IPS-NIHi7 (cell line): ENCODE measurements around the gene OR2V2.

Experiments used
- DNase-seq: peaks from one replicate; pipeline ENCODE4 v3.0.0; 2012; ENCODE audit warnings: mixed read lengths; ENCODE audit errors: extremely low spot score

Gene OR2V2

DNA sequence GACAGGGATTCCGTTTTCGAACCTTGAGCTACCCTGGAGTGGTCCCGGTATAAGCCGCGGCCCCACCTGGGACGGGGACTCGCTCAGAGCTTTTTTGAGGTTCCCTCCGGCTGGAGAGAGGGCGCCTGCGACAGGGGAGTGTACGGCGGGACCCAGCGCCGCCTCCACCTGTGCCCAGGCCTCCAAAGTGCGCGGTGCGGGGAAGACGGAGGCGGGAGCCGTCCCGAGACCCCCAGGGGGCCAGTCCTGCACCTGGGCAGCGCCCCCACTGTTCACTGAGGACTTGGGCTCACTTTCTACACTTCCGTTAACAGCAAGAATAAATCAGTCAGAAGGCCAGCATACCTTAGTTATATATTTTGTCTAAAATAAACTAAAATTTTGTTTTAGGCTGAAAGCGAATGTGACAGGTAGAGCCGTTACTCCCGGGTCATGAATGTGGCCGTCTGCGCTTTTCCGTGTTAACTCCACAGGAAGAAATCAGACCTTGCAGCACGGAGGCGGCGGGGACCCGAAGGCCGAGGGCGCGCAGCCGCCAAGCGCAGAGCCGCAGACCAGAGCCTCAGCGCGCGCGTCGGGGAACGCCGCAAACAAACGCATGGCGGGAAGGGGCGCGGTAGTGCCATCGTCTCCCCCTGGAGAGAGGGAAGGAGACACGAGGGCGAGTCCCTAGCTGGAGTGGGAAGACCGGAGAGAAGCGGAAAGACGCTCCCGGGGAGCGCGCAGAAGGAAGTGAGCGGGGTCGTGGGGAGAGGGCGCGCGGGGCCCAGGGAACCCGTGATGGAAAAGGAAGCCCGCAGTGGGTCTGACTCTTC, 43.5 kb downstream of the OR2V2 start:
- DNase-seq: no peak

DNA sequence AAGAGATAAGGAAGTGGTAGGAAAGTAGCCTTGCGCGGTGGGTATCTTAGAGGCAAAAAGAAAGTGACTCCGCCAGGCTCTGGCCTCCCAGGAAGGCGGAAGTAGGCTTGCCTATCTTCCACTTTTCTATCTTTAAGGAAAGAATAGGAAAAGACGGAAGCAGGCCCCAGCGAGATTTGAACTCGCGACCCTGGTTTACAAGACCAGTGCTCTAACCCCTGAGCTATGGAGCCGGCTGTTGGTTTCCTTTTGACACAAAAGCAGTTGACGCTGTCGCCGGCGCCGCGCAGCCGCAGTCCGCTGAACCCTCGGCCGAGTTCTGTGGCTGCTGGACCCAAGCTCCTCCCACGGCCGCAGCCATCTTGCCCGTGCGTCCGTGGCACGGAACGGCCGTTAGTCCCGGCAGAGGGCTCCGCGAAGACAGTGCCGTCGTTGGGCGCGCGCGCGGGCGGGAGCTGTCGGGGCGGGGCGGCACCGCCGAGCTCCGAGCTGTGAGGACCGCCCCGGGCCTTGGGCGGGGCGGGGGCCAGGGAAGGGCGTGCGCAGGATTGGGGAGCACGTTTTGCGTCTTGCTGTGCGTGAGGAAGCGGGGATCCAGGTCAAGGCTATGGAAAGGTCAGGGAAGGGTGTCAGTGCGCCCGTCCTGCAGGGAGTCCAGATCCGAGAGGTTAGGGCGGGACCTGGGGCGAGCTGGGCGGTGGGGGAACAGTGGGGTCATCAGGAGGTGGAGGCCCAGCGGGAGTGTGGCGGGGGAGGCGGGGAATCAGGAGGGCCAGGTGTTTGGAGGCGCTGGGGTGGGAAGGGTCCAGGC, 44.3 kb downstream of the OR2V2 start:
- peak; percentile 78 for DNase-seq

DNA sequence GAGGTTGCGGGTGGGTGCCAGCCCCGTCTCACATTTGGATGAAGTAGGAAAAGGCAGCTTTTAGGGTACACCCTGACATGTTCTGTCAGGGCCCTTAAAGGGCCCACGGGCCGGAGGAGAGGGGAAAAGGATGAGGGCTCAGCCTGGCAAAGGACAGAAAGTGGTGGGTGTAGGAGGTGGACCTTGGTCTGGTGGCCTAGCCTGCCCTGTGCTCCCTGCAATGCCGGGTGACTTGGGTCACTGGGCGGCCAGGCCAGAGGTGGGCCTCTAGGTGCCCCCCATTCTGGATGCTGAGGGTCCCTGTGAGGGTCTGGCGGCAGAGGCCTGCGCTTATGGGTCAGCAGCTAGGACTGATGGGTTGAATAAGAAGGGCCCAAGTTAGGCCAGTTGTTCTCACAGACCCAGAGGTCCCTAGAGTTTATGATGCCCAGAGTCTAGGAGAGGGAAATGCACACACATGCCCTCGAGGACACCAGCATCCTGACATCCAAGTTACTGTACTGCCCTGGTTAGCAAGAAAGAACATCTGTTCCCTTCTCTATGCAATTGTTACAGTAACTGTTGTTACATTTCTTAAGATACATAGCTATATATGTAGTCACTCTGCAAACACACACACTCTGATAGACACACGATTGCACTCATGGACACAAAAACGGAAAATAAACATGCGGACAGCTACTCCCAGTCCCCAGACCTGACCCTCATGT, 45.1 kb downstream of the OR2V2 start:
- DNase-seq: no peak

DNA sequence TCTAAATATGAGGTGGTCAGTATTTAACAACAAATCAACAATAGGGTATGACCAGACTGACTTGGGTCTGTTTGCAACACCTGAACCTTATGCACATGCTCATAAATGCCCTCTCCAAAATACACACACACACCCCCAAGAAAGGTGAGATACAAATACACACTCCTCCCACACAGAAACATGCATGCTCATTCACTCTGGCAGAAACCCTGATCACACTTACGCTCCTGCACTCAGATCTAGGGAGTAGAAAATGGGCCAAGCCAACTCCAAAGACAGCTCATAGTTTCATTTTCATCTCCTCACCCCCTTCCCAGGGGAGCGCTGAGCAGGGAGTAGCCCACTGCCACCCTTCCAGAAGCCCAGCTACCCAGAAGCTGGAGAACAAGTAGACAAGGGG, 46.3 kb downstream of the OR2V2 start:
- no peak for DNase-seq

DNA sequence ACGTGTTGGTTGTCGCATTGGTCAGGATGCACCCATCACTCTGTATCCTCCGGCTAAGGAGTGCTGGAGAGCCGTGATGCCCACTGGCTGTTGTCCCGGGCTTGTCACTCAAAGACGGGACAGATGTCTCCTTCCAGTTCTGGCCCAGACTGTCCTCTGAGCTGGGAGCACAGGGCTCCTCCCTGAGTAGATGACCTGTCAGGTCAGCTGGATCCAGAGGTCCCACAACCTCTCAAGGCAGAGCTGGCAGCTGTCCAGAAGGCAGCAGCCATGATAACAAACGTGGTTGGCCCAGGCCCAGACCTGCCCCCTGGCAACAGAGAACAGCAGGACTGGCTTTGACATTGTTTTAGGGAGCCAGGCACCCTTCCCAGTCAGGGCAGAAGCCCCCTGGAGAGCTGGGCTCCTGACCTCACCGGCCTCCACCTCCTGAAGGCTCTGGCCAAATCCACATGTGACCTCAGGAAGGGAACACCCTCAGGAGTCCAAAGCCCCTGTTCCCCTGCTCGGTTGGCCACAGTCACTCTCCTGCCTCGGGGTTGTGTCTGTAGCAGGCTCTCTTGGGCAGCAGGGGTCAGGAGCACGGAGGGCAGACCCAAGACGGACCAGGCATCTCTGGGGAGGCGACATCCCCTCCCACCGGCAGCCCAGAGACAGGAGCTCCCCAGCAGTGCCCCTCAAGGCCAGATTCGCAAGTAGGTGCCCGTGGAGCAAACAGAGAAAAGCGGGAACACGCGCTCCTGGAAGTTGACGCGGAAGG, 47.3 kb downstream of the OR2V2 start:
- no peak for DNase-seq

DNA sequence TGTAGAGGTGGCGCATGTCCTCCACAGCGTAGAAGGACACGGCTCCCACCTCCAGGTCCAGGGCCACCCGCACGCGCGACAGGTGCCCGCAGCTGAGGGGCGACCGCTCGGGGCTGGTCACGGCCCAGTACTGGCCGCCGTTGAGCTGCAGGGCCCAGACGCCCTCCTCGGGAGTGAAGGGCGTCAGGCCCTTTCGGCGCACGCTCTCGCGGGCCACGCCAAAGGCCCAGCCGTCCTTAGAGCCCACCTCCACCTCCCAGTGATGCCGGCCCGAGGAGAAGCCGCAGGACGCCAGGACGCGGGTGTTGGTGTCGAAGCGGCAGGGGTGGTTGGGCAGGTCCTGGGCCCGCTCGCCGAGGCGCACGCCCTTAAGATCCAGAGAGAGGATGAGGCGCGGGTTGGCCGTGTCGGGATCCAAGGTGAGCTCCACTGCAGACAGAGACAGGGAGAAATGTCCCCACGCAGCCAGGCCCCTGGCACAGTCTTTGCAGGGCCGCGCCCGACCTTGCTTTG, 47.9 kb downstream of the OR2V2 start:
- no peak for DNase-seq

DNA sequence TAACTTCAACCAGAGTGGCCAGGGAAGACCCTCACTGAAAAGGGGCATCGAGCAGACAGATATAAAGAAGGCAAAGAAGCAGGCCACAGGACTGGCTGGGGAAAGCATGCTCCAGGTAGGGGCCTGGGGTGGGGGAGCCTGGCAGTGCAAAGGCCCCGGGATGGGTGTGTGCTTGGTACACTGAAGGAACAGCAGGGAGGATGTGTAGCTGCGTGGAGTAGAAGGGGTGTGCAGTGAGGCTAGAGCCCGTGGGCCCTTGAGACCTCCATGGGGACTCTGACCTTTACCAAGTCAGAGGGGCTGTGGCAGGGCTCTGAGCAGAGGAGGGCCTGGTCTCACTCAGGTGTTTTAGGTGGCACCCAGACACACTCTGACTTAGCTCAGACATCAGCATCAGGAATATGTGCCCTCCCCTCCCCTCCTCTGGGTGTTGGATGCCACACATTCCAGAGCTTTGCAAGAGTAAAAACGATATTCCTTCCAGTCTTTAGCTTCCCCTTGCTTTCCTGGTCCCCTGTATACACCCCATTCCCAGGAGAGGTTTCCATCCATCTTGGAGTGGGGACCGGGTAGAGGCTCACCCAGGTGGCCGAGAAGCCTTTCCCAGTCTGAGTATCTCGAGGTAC, 50.1 kb downstream of the OR2V2 start:
- DNase-seq: no peak

DNA sequence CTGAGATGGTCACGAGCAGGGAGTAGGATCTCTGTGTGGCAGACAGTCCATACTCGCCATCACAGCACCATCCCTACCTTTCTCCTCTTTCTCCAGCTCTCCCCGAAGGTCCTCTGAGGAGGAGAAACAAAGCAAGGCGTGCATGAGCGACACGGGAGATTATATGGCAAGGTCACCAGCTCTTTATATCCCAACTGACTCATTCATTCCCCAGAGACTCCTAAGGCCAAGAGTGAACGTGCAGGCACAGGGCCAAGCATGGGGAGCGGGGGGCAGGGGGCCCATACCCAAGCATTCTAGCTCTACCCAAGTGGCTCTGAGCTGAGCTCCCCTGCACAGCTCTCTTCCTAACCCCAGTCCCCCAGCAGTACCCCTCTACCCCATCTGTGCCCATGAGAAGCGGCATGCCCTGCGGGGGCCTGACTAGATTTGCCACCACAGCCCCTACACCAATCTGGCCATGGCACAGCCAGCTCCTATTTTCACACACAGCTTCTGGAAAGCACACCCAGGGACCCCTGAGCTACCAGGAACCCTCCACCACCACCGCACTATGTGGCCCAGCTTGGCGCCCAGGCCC, 50.8 kb downstream of the OR2V2 start:
- no peak for DNase-seq

DNA sequence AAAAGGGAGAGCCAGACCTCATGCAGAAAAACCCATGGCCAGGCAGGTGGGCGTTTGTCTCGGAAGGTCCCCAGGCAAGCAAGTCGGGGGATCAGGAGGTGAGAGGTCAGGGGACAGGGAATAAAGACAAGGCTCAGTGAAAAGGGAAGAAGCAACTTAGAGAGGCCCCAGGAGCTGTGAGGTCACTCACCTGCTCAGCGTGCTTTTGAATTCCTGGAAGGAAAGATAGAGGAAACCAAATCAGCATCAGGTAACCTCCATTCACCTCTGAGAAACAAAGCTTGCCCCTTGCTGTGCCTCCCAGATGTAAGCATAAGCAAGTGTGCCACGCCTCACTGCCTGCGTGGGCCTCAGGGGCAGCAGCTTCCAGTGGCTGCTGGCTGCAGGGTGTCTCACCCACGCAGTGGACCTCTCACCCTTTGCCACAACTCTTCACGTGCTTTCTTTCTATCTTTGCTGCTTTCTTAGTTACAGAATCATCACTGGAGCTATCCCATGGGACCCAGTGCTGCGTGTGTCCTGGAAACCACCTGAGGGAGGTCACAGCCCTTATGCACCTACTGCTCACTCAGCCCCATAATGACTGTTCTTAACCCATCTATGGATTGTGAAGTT, 51.6 kb downstream of the OR2V2 start:
- no peak for DNase-seq

DNA sequence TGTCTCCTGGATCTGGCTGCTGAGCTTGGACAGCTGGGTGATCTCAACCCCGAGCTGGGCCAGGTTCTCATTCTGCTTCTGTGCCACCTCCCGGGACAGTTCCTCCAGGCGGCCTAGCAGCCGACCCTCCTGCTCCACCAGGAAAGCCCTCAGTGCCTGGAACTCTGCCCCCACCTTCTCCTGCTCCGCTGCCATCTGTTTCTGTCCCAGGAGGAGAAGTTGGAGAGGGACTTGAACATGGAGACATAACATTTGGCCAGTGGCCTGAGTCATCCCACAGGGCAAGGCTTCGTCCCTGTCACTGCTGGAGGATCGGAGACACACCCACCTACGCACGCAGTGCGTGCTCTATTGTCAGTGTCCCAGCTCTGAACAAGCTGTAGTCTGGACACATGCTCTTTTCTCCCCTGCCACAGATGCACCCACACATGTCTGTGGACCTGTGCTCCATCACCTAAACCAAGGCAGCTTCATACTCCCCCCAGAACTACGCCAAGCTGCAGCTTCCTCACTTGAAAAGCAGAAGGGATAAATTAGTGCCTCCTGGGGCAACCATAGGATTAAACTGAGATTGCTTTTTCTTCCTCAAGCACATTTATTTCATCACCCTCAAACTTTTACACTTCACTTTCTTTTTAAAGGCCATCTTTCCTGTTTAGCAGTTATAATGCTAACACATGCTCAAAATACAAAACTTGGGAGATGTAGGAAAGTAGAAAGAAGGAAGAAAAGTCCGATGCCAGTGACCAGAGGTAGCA, 52.7 kb downstream of the OR2V2 start:
- no peak for DNase-seq

DNA sequence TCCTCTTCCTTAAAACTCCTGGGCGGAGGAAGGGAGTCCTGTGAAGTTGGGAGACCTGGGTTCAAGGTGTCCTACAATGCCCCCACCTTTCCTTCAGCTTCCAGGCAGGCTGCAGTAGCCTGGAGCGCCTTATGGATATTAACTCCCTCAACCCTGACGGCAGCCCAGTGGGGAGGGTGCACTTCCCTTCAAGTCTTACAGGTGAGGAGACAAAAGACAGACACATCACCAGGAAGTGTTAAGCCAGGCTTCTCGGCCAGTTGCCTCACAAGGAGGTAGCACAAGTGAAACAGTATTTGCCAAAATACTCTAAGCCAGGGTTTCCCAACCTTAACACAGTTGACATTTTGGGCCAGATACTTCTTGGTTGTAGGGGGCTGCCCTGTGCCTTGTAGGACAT, 53.4 kb downstream of the OR2V2 start:
- DNase-seq: no peak

DNA sequence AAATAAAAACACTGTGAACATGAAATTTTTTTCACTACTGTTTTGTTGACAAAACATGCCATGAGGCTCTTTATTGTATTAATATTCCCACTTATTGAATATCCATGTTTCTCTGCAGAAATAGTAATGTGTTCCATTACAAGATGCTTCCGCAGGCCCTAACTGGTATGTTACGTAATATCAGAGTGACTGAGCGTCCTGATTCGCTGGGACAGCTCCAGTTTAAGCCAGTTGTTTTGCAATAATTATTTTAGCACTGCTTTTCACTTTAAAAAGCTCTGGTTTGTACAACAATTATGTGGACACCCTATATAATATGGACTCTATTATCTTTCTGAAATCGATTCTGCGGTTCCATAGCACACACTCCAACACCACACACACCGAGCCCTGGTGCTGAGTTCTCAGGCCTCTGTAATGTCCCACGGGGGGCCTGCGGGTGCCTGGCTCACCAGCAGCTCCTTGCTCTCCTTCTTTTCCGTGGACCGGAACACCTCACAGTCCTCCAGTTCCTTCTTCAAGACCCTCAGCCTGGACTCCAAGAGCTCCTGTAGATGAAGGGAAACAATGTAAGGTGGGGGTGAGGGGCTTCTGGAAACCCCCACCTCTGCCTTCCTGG, 55.8 kb downstream of the OR2V2 start:
- DNase-seq: no peak

DNA sequence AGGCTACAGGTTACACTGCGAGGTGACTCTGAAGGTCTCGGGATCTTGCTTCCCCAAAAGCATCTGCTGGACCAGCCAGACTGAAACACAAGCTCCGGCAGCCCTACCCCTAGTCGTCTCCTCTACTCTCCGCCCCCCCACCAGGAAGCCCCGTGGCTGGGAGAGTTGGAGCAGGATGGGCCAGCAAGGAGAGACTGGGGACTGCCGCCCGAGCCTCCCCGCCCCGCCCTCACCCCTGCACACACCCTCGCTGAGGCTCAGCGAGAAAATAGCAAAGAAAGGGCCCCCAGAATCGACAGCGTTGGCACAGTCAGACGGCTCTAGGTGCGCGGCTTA, 56.4 kb downstream of the OR2V2 start:
- no peak for DNase-seq

DNA sequence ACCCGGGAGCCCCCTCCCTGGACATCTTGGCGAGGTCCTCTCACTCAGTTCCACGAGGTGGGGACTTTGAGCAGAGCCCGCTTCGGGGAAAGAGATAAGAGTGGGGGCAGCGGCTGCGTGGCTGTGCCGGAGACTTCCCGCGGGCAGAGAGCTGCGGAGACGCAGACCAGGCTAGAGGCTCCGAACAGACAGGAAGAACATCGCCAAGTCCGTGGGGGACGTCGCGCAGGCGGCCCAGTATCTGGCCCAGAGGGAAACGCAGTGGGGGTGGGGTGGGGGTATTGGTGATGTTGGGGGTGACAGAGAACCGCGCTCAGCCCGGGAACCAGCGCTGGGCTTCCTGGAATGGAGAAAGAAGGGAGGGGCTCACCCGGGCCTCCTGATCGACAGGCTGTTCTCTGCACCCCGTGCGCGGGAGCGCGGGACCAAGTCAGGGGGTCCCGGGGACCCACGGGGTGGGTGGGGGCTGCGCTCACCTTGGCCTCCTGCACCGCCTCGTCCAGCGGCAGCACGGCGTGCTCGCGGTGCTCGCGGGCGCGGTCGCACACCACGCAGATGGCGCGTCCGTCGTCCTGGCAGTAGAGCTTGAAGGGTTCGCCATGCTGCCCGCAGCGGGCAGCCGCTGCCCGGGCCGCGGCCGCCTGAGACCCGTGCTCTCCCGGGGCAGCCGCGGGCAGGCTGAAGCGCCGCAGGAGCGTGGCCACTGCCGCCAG, 56.9 kb downstream of the OR2V2 start:
- no peak for DNase-seq

DNA sequence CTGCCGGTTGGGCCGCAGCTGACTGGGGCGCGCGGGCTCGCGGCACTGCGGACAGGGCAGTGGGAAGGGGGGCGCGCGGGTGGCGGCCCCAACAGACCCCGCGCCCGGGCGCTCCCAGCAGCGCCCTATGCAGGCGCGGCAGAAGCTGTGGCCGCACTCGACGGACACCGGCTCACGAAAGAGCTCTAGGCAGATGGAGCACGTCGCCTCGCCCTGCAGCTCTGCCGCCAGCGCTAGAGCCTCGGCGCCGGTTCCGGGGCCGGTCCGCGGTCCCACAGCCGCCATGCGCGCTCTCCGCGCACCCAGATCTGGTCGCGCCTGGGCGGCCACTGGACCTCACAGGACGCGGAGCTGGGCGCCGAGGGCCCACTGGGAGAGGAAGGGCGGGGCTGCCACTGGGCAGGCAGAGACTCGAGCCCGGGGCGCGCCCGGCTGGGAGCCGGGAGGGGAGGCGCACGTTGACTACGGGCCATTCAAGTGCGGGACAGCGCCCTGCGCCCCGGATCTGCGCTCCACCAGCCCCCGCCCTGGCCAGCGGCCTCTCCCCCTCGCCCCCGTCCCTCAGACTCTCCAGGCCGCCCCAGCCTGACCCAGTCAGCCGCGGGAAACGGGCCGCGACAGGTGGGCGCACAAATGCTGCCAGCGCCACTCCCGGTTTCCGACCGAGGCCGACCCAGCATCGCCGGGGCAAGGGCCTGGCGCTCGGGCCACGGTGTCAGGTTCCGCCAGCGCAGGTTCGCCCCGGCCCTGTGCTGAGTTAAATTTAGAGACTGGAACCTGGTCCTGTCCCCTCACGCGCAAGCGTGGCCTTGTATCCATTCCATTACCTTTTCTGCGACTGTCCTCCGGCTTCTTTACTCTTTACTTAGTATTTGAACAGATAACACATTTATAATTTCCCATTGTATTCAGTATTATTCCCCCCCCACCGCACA, 57.7 kb downstream of the OR2V2 start, which contains the start of gene TRIM7:
TRIM7 (minus strand) TSS at position 371 of the 935 bp plus-strand sequence; CDS start at position 285, 86 bp downstream.
- no peak for DNase-seq

DNA sequence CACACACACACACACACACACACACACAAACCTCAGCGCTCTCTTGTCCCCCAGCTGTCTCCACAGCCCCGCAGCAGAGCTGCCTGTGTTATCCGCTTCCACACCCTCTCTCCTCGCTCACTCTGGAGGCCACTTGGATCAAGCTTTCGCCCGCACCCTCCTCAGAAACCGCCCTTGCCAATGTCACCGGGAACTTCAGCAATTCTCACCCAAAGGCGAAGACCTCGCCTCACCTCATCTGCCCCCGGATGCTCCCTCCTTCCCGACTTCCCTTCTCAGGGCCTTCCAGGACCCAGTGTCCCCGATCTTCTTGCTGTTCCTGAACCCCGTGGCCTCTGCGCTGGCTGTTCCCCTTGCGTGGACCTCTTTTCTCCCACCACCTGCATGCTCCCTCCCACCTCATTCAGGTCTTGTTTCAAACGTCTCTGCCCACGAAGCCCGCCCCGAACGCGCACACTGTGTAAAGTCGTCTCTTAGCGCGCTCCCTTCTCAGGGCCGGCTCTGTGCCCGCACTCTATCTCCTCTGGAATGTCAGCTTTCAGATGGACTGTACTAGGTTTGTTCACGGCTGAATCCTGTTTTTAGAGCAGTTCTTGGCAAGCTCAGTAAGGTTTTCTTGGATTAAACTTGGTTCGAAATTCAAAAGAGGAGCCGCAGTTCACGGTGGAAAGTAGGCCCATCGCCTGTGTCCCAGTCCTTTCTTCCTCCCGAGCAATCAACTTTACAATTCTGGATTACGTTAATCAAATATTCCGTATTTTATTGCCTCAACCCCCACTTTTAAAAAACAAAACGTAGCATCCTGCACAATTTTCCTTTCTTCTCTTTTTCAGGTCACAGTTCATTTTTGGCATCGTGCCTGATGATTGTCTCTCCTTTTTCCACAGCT, 58.6 kb downstream of the OR2V2 start:
- no peak for DNase-seq
